GM18870 (cell line): ENCODE data around the gene SLC23A2.
"Not testable (repeated sequence)": the region's sequence is repeated elsewhere in the genome, so short reads cannot be mapped to it uniquely, and the experiment has no call there.

Source experiments
- ATAC-seq: cut with Tn5 transposase; IDR thresholded peaks from one replicate; pipeline ENCODE4 v1.9.1; 2021; ENCODE audit warnings: moderate library complexity; ENCODE audit not compliant: unreplicated experiment

Gene SLC23A2

GRCh38 chr20:5013682-5014447, 12.6 kb upstream of the SLC23A2 start:
- no peak for ATAC-seq

GRCh38 chr20:5008759-5009158, 7.4 kb upstream of the SLC23A2 start:
- no peak for ATAC-seq

GRCh38 chr20:5005326-5005725, 4.0 kb upstream of the SLC23A2 start:
- no peak for ATAC-seq

- ATAC-seq: not testable (repeated sequence)
Observed at GRCh38 chr20:5004825-5005224, 3.5 kb upstream of the SLC23A2 start.

GRCh38 chr20:5003626-5004025, 2.3 kb upstream of the SLC23A2 start:
- ATAC-seq: no peak

- no peak for ATAC-seq
Observed at GRCh38 chr20:5002077-5002413, 735 bp upstream of the SLC23A2 start.

- ATAC-seq: no peak
Observed at GRCh38 chr20:5000263-5001173, 792 bp downstream of the SLC23A2 start.

GRCh38 chr20:4999788-5000187, 1.5 kb downstream of the SLC23A2 start:
- ATAC-seq: no peak

- ATAC-seq: no peak
Observed at GRCh38 chr20:4998160-4998651, 3.1 kb downstream of the SLC23A2 start.

GRCh38 chr20:4997222-4997621, 4.1 kb downstream of the SLC23A2 start:
- no peak for ATAC-seq

GRCh38 chr20:4989570-4989969, 11.7 kb downstream of the SLC23A2 start:
- no peak for ATAC-seq

GRCh38 chr20:4987130-4987529, 14.2 kb downstream of the SLC23A2 start:
- ATAC-seq: no peak

GRCh38 chr20:4985658-4986057, 15.7 kb downstream of the SLC23A2 start:
- no peak for ATAC-seq

GRCh38 chr20:4982281-4982680, 19.0 kb downstream of the SLC23A2 start:
- ATAC-seq: no peak

GRCh38 chr20:4979841-4980410, 21.4 kb downstream of the SLC23A2 start:
- ATAC-seq: no peak

- no peak for ATAC-seq
Observed at GRCh38 chr20:4978050-4978918, 23.0 kb downstream of the SLC23A2 start.

- not testable (repeated sequence) for ATAC-seq
Observed at GRCh38 chr20:4976014-4976413, 25.3 kb downstream of the SLC23A2 start.

- peak; percentile 86 for ATAC-seq
Observed at GRCh38 chr20:4973330-4974097, 27.8 kb downstream of the SLC23A2 start.

- ATAC-seq: no peak
Observed at GRCh38 chr20:4972506-4973251, 28.6 kb downstream of the SLC23A2 start.
